Heart left ventricle (tissue), 16 donors: ENCODE data around the gene IFNA2. TPM values are rescaled to one million over a fixed set of nuclear protein-coding genes. Genes with fewer than 3 reads are reported as not detected.
A peak's percentile ranks its signal among the peaks of the same experiment; 100 is the strongest.

ENCODE experiments used
- ATAC-seq, 4 donors: fragments of 200-7000 bp; cut with Tn5 transposase; one replicate each; pipeline ENCODE4 v1.9.1; 2020 to 2022; ENCODE audit warnings: moderate library complexity in 4 of 4, mild to moderate bottlenecking in 3 of 4, moderate number of reproducible peaks in 1 of 4
- DNase-seq, 5 donors: peaks; one replicate each; pipeline ENCODE4 v3.0.0-alpha.2; 2020
- H3K27ac ChIP-seq, 12 donors: fragments of 200-600 bp; sonication (generic) in 4 of 12; one replicate each; pipeline versions ENCODE4 v1.5.0 to v1.8.0; 2016 to 2022; ENCODE audit warnings: mild to moderate bottlenecking in 2 of 12
- H3K27me3 ChIP-seq, 9 donors: fragments of 200-600 bp; sonication (generic) in 2 of 9; one replicate each; pipeline versions ENCODE4 v1.5.1 to v1.8.0; 2016 to 2022; ENCODE audit warnings: mild to moderate bottlenecking in 3 of 9
- H3K36me3 ChIP-seq, 9 donors: fragments of 200-600 bp; sonication (generic) in 2 of 9; one replicate each; pipeline versions ENCODE4 v1.5.0 to v1.8.0; 2018 to 2022; ENCODE audit warnings: mild to moderate bottlenecking in 2 of 9
- H3K4me1 ChIP-seq, 12 donors: fragments of 200-600 bp; sonication (generic) in 4 of 12; one replicate each; pipeline versions ENCODE4 v1.5.0 to v1.8.0; 2016 to 2022; ENCODE audit warnings: mild to moderate bottlenecking in 3 of 12
- H3K4me3 ChIP-seq, 12 donors: fragments of 200-600 bp; sonication (generic) in 4 of 12; one replicate each; pipeline versions ENCODE4 v1.5.0 to v1.8.0; 2017 to 2022; ENCODE audit warnings: mild to moderate bottlenecking in 9 of 12, moderate library complexity in 4 of 12
- H3K9me3 ChIP-seq, 12 donors: fragments of 200-600 bp; sonication (generic) in 4 of 12; one replicate each; pipeline versions ENCODE4 v1.5.0 to v1.8.0; 2016 to 2022; ENCODE audit warnings: mild to moderate bottlenecking in 1 of 12
- POLR2A ChIP-seq, 2 donors: fragments of 450-650 bp; IDR thresholded peaks; one replicate each; pipeline ENCODE4 v1.6.1; 2017; ENCODE audit warnings: antibody characterized with exemption in 2 of 2, mild to moderate bottlenecking in 2 of 2, moderate library complexity in 2 of 2
- WGBS, 4 donors: extraction: QIAGEN DNeasy Blood & Tissue Kit in 2 of 4; methylation state at CpG; one replicate each; pipeline versions ENCODE4 v1.1.5 to v1.1.7; 2013 to 2018; 5-methylcytosine and 5-hydroxymethylcytosine counted together
- intact Hi-C, 10 donors: fragments of 100-400 bp; cut with DNase I; formaldehyde crosslinking; loops; one replicate each; pipeline versions ENCODE4 v1.11.1 to v1.14.2; 2022
- polyA plus RNA-seq, 2 donors: library from polyadenylated mRNA; stranded (reverse); fragments of 200-250 nt; gene quantifications; one replicate each; pipeline ENCODE4 v1.2.3, GENCODE V29; 2013
- total RNA-seq, 9 donors: library from RNA; depleted of rRNA in 2 of 9; stranded (reverse); fragments of >200 nt in 2 of 9; fragmentation: NEBNext Ultra II Directional in 3 of 9; extraction: Animal tissue kit (Norgen Biotek cat#: 25700) in 3 of 9; gene quantifications; one replicate each; pipeline versions ENCODE4 v1.1.0 to v1.2.4, GENCODE V29; 2016 to 2023
- TF ChIP-seq, protein P1 (sequence below), 12 donors: fragments of 200-600 bp; sonication (generic) in 4 of 12; IDR thresholded peaks; one replicate each; pipeline versions ENCODE4 v1.5.0 to v1.8.0; 2018 to 2022; ENCODE audit warnings: antibody characterized with exemption in 12 of 12, mild to moderate bottlenecking in 5 of 12
- donor health status: ischemic (EF 13 %, LVEDD 7.1; RV severe dilation, severe dysfunction).
- donor health status: healthy with polysubstance abuse.
- donor health status: DM: no; HTN: yes; CAD: no.
- donor health status: DM: no; HTN: no; CAD: no.
- donor health status: ischemic (EF 25% LVEDD 6.9; RV normal size, moderate dysfunction).
- donor health status: ischemic (EF 25% LVEDD 5.7; RV mildly dilated, moderate dysfunction).
- donor health status: healthy.
- donor health status: DM: yes; HTN: yes; CAD: no.
- donor health status: ischemic (EF 35%, LVEDD 5.7; RV mildly dilated, moderate dysfunction).
- donor health status: nonischemic (EF 11% LVEDD 7.7; RV severe dilation, severe dysfunction).
- donor health status: DM: yes; HTN: yes; CAD: no.
- donor health status: PGD.
- donor health status: ischemic (EF 29% LVEDD 5.4; RV normal size, mild dysfunction).
- donor health status: nonischemic (EF 23%, LVEDD 6.1; RV moderate dilation, normal function).

The IFNA2 gene
- total and polyA plus RNA-seq, 11 donors, result not detected

DNA sequence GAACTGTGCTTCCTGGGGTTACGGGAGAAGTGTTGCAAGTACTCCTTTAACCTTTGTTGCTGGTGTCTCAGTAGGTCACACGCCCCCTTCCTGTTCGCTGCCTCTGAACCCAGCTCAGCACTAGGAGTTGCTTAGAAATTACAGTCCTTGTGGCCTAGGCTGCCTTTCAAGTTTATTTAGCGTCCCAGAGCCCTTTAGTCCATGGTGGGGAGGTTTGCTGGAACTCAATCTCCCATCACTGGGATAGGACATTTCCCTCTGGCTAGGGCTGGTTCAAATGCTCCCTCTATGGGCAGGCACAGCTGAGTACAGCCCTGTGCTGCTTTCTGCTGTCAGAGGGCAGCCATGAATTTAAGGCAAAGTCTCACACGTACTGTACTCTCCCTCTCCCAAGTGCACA is 28.4 kb upstream of the IFNA2 start:
- no peak overlapping the region for H3K4me3 ChIP-seq
- no peaks in the 10 kb centered on the region for H3K9me3 ChIP-seq
- intact Hi-C loops, result loop anchor here in 1 of 10 donors (10.0 kb wide), 1 partner anchor 89 kb away; no protein-coding TSS in a partner anchor
- TF ChIP-seq POLR2A (IDR thresholded peaks at IDR 0.05), result no peak
- TF ChIP-seq, protein P1, sequence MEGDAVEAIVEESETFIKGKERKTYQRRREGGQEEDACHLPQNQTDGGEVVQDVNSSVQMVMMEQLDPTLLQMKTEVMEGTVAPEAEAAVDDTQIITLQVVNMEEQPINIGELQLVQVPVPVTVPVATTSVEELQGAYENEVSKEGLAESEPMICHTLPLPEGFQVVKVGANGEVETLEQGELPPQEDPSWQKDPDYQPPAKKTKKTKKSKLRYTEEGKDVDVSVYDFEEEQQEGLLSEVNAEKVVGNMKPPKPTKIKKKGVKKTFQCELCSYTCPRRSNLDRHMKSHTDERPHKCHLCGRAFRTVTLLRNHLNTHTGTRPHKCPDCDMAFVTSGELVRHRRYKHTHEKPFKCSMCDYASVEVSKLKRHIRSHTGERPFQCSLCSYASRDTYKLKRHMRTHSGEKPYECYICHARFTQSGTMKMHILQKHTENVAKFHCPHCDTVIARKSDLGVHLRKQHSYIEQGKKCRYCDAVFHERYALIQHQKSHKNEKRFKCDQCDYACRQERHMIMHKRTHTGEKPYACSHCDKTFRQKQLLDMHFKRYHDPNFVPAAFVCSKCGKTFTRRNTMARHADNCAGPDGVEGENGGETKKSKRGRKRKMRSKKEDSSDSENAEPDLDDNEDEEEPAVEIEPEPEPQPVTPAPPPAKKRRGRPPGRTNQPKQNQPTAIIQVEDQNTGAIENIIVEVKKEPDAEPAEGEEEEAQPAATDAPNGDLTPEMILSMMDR (IDR thresholded peaks at IDR 0.05), result peak in 4 of 12 donors; percentile 4 to 20 (median 15)
- H3K27ac ChIP-seq, result no peak overlapping the region
- ATAC-seq (peak in 1 of 4 donors; percentile 54), DNase-seq (no peak)
- no peaks in the 10 kb centered on the region for H3K4me1 ChIP-seq
- H3K36me3 ChIP-seq, result no peaks in the 10 kb centered on the region
- H3K27me3 ChIP-seq, result peaks cover 0 to 16% (median 0%) of the 10 kb centered on the region in 9 donors
- 50 to 68% (median 61%) methylated on average over 5 of the region's 5 CpGs for WGBS, 4 donors

DNA sequence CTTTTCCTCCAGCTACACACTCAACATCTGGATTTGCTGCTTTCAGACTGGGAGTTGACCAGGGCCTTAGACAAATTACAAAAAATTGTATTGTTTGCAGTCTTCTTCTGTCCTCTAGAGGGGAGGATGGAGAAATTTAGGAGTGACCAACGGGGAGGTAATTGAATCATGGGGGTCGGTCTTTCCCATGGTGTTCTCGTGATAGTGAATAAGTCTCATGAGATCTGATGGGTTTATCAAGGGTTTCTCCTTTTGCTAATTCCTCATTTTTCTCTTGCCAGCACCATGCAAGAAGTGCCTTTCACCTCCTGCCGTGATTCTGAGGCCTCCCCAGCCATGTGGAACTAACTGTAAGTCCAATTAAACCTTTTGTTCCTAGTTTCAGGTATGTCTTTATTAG is 28.0 kb upstream of the IFNA2 start:
- TF ChIP-seq POLR2A (IDR thresholded peaks at IDR 0.05), result no peak
- TF ChIP-seq, protein P1 (IDR thresholded peaks at IDR 0.05), result no peak
- intact Hi-C loops, result loop anchor here in 1 of 10 donors (10.0 kb wide), 1 partner anchor 88 kb away; no protein-coding TSS in a partner anchor
- H3K4me3 ChIP-seq, result no peak overlapping the region
- WGBS, 4 donors, result 70 to 84% (median 80%) methylated on average over 4 of the region's 4 CpGs
- H3K36me3 ChIP-seq, result no peaks in the 10 kb centered on the region
- no peak for DNase-seq
- H3K4me1 ChIP-seq, result no peaks in the 10 kb centered on the region
- H3K27ac ChIP-seq, result no peak overlapping the region
- H3K9me3 ChIP-seq, result no peaks in the 10 kb centered on the region
- H3K27me3 ChIP-seq, result peaks cover 0 to 17% (median 0%) of the 10 kb centered on the region in 9 donors
- no peak for ATAC-seq

DNA sequence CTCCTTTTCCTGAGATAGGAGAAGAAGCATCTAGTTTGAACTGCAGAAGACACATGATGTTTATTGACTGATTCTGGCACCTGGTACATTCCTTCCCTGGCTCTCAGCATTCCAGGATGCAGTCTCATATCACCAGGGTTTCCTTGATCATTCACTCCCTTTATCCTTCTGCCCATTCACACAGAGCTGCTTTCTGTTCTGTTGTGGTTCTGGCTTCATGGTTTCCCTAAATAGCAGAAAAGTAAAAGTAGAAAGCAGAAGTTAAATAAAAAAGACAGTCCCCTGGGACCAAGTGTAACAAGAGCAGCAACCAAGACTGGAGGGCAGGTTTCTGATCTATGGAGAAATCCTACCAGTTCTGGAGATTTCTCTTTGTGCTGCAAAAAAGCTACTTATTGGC is 26.9 kb upstream of the IFNA2 start:
- H3K4me1 ChIP-seq, result no peaks in the 10 kb centered on the region
- H3K27ac ChIP-seq, result no peak overlapping the region
- intact Hi-C loops, result loop anchor here in 1 of 10 donors (10.0 kb wide), 1 partner anchor 87 kb away; no protein-coding TSS in a partner anchor
- ATAC-seq (no peak), DNase-seq (no peak)
- no peaks in the 10 kb centered on the region for H3K36me3 ChIP-seq
- no peaks in the 10 kb centered on the region for H3K9me3 ChIP-seq
- H3K27me3 ChIP-seq, result peaks cover 0 to 27% (median 0%) of the 10 kb centered on the region in 9 donors
- TF ChIP-seq, protein P1 (IDR thresholded peaks at IDR 0.05), result no peak
- no peak for TF ChIP-seq POLR2A (IDR thresholded peaks at IDR 0.05)
- no peak overlapping the region for H3K4me3 ChIP-seq

DNA sequence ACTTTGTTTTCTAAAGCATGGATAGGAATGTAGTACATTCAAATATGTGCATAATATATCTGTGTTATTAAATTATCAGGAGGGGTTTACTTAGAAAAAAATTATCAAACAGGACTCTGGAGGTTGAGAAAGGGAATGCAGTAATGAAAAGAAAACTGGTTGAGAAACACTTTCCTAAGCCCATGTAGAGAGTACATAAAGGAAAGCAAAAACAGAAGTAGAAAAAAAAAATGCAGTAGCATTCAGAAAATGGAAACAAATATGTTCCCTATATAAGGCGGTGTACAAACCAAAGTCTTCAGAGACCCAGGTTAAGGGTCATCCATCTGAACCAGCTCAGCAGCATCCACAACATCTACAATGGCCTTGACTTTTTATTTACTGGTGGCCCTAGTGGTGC is 23.6 kb upstream of the IFNA2 start, which contains the start of gene IFNA8:
IFNA8 (plus strand) TSS at position 301 of the 400 bp plus-strand sequence; CDS start at position 361, 60 bp downstream.
- H3K9me3 ChIP-seq, result no peaks in the 10 kb centered on the region
- ATAC-seq (no peak), DNase-seq (no peak)
- intact Hi-C loops, result no loop called here
- H3K4me3 ChIP-seq, result no peak within 1 kb of the TSS
- no peaks in the 10 kb centered on the region for H3K4me1 ChIP-seq
- TF ChIP-seq POLR2A (IDR thresholded peaks at IDR 0.05), result no peak
- TF ChIP-seq, protein P1 (IDR thresholded peaks at IDR 0.05), result no peak
- peaks cover 0 to 30% (median 7%) of the 10 kb centered on the region in 9 donors for H3K27me3 ChIP-seq
- H3K27ac ChIP-seq, result no peak within 1 kb of the TSS
- H3K36me3 ChIP-seq, result no peaks in the 10 kb centered on the region
- 85 to 92% (median 90%) methylated on average over 1 of the region's 1 CpG for WGBS, 4 donors
